SK-N-SH treated with all-trans-retinoic acid at 6 μM for 48 hours (cell line): ENCODE measurements around the gene KRT84.

Experiments used
- ARNTL ChIP-seq: fragments of 450-650 bp; formaldehyde crosslinking; IDR thresholded peaks from 2 replicates; pipeline ENCODE4 v1.5.0; 2020; ENCODE audit warnings: low read depth, mild to moderate bottlenecking, moderate library complexity, borderline replicate concordance
- CSRNP3 ChIP-seq: fragments of 250-450 bp; sonication (Bioruptor Pico); IDR thresholded peaks from 2 replicates; pipeline ENCODE4 v1.5.1; 2021; ENCODE audit warnings: mild to moderate bottlenecking, moderate library complexity
- ESRRG ChIP-seq: fragments of 250-450 bp; sonication (Bioruptor Pico); IDR thresholded peaks from 2 replicates; pipeline ENCODE4 v1.6.1; 2021; ENCODE audit warnings: mild to moderate bottlenecking
- ISL1 ChIP-seq: fragments of 250-450 bp; sonication (Bioruptor Pico); IDR thresholded peaks from 2 replicates; pipeline ENCODE4 v2.1.2; 2022; ENCODE audit warnings: mild to moderate bottlenecking, moderate library complexity
- PATZ1 ChIP-seq: fragments of 250-450 bp; sonication (Bioruptor Pico); IDR thresholded peaks from 2 replicates; pipeline ENCODE4 v1.8.0; 2020; ENCODE audit warnings: mild to moderate bottlenecking, moderate library complexity, borderline replicate concordance
- RARB ChIP-seq: fragments of 250-450 bp; sonication (Bioruptor Pico); IDR thresholded peaks from 2 replicates; pipeline ENCODE4 v1.8.0; 2021; ENCODE audit warnings: mild to moderate bottlenecking, moderate library complexity
- SNAI2 ChIP-seq: fragments of 250-450 bp; sonication (Bioruptor Pico); IDR thresholded peaks from 2 replicates; pipeline ENCODE4 v1.5.0; 2020; ENCODE audit warnings: mild to moderate bottlenecking, moderate library complexity
- ZFP3 ChIP-seq: fragments of 250-450 bp; sonication (Bioruptor Pico); IDR thresholded peaks from 2 replicates; pipeline ENCODE4 v1.5.0; 2020; ENCODE audit warnings: mild to moderate bottlenecking, moderate library complexity
- ZFP30 ChIP-seq: fragments of 450-650 bp; formaldehyde crosslinking; IDR thresholded peaks from 2 replicates; pipeline ENCODE4 v1.5.0; 2022; ENCODE audit warnings: mild to moderate bottlenecking, moderate library complexity
- ZNF565 ChIP-seq: fragments of 450-650 bp; formaldehyde crosslinking; conservative IDR thresholded peaks from 2 replicates; pipeline ENCODE4 v1.5.0; 2020; ENCODE audit warnings: low read depth, mild to moderate bottlenecking, moderate library complexity
- TF ChIP-seq, protein P1 (sequence below): fragments of 250-450 bp; sonication (Bioruptor Pico); IDR thresholded peaks from 2 replicates; pipeline ENCODE4 v1.8.0; 2021; ENCODE audit warnings: low read depth, mild to moderate bottlenecking, moderate library complexity, borderline replicate concordance

DNA sequence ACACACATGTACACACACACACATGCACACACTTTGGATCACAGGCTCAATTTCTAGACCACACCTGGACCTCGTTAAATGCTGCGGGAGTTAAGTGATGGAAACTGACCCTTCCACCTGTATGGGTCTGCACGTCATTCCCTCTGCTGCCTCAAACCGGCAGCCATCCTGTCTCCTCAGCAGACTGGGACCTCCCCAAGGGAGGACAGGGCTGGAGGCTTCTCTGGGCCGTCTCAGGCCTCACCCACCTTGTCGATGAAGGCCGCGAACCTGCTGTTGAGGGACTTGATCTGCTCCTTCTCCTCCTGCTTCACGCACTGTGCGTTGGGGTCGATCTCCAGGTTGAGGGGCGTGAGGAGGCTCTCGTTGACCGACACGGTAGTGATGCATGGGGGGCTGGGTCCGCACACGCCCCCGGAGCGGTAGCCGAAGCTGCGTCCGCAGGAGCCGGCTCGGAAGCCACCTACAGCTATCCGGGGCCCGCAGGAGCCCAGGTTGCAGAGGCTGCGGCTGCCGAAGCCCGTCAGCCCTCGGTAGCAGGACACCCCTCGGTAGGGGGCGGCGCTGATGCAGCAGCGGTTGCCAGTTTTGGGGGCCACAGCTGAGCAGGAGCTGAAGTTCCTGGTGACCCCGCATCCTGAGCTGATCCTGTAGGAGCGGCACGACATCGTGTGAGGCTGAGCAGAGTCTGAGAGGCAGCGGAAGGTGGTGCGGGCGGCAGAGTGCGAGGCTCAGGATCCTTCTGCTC lies 18.5 kb downstream of the KRT84 start, which contains the start of gene KRT85:
- no peak for TF ChIP-seq ZFP3
- TF ChIP-seq PATZ1 (CRISPR knock-in tag): no peak
- no peak for TF ChIP-seq CSRNP3 (CRISPR knock-in tag)
- no peak for TF ChIP-seq ZNF565 (CRISPR knock-in tag)
- TF ChIP-seq, protein P1, sequence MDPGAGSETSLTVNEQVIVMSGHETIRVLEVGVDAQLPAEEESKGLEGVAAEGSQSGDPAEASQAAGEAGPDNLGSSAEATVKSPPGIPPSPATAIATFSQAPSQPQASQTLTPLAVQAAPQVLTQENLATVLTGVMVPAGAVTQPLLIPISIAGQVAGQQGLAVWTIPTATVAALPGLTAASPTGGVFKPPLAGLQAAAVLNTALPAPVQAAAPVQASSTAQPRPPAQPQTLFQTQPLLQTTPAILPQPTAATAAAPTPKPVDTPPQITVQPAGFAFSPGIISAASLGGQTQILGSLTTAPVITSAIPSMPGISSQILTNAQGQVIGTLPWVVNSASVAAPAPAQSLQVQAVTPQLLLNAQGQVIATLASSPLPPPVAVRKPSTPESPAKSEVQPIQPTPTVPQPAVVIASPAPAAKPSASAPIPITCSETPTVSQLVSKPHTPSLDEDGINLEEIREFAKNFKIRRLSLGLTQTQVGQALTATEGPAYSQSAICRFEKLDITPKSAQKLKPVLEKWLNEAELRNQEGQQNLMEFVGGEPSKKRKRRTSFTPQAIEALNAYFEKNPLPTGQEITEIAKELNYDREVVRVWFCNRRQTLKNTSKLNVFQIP (CRISPR knock-in tag): no peak
- no peak for TF ChIP-seq ARNTL (CRISPR knock-in tag)
- no peak for TF ChIP-seq ISL1 (CRISPR knock-in tag)
- TF ChIP-seq RARB (CRISPR knock-in tag): no peak
- TF ChIP-seq SNAI2 (CRISPR knock-in tag): no peak
- TF ChIP-seq ESRRG (CRISPR knock-in tag): no peak
- no peak for TF ChIP-seq ZFP30 (CRISPR knock-in tag)
